ENCODE results near the gene PSMA2. TPM values are rescaled to one million over a fixed set of nuclear protein-coding genes. Genes with fewer than 3 reads are reported as not detected.

The PSMA2 gene
- polyA plus RNA-seq = 100 to 1,000 TPM in 1 of 3 donors, 10 to 100 TPM in 2; 61.1 to 124 (median 95.5) TPM

- peak within 1 kb of the TSS; percentile 43 for H3K27ac ChIP-seq (ENCODE audit: low read depth, low read length)
- 0 to 1% (median 0%) methylated on average over 56 of the region's 56 CpGs for WGBS, 3 donors
These were observed at the start of gene PSMA2, which contains the start of gene MRPL32 for GRCh38 chr7:42931834-42932651. TSS of gene PSMA2 (minus strand) at chr7:42932174. CDS start at chr7:42932158, 16 bp downstream. TSS of gene MRPL32 (plus strand) at chr7:42932376. CDS start at chr7:42932387, 11 bp downstream.

- 87 to 94% (median 88%) methylated on average over 1 of the region's 1 CpG for WGBS, 3 donors
- H3K27ac ChIP-seq (ENCODE audit: low read depth, low read length) = no peak overlapping the region
These were observed 49.6 kb upstream of the PSMA2 start for GRCh38 chr7:42981601-42982000.

GRCh38 chr7:42980514-42980913 lies 48.5 kb upstream of the PSMA2 start:
- WGBS, 3 donors = 75 to 86% (median 79%) methylated on average over 3 of the region's 3 CpGs
- no peak overlapping the region for H3K27ac ChIP-seq (ENCODE audit: low read depth, low read length)

GRCh38 chr7:42980084-42980483 lies 48.1 kb upstream of the PSMA2 start:
- H3K27ac ChIP-seq (ENCODE audit: low read depth, low read length) = no peak overlapping the region
- WGBS, 3 donors = 46 to 89% (median 70%) methylated on average over 2 of the region's 2 CpGs

- no peak overlapping the region for H3K27ac ChIP-seq (ENCODE audit: low read depth, low read length)
These were observed 46.5 kb upstream of the PSMA2 start for GRCh38 chr7:42978496-42978895.

GRCh38 chr7:42976371-42976770 lies 44.4 kb upstream of the PSMA2 start:
- WGBS, 3 donors = 90 to 95% (median 94%) methylated on average over 3 of the region's 3 CpGs
- no peak overlapping the region for H3K27ac ChIP-seq (ENCODE audit: low read depth, low read length)

- no peak overlapping the region for H3K27ac ChIP-seq (ENCODE audit: low read depth, low read length)
- 24 to 28% (median 25%) methylated on average over 5 of the region's 5 CpGs for WGBS, 3 donors
These were observed 40.9 kb upstream of the PSMA2 start for GRCh38 chr7:42972699-42973500.

GRCh38 chr7:42967391-42967790 lies 35.4 kb upstream of the PSMA2 start:
- 60 to 85% (median 79%) methylated on average over 2 of the region's 2 CpGs for WGBS, 3 donors
- no peak overlapping the region for H3K27ac ChIP-seq (ENCODE audit: low read depth, low read length)

GRCh38 chr7:42964849-42965805 lies 33.2 kb upstream of the PSMA2 start:
- no peak overlapping the region for H3K27ac ChIP-seq (ENCODE audit: low read depth, low read length)
- 49 to 64% (median 61%) methylated on average over 6 of the region's 6 CpGs for WGBS, 3 donors

- WGBS, 3 donors = 56 to 70% (median 66%) methylated on average over 2 of the region's 2 CpGs
- no peak overlapping the region for H3K27ac ChIP-seq (ENCODE audit: low read depth, low read length)
These were observed 32.3 kb upstream of the PSMA2 start for GRCh38 chr7:42964293-42964692.

- H3K27ac ChIP-seq (ENCODE audit: low read depth, low read length) = no peak overlapping the region
- WGBS, 3 donors = 35 to 57% (median 43%) methylated on average over 2 of the region's 2 CpGs
These were observed 29.2 kb upstream of the PSMA2 start for GRCh38 chr7:42961170-42961569.

GRCh38 chr7:42960762-42961161 lies 28.8 kb upstream of the PSMA2 start:
- no peak overlapping the region for H3K27ac ChIP-seq (ENCODE audit: low read depth, low read length)
- 60 to 69% (median 66%) methylated on average over 2 of the region's 2 CpGs for WGBS, 3 donors

- 79 to 87% (median 85%) methylated on average over 2 of the region's 2 CpGs for WGBS, 3 donors
- H3K27ac ChIP-seq (ENCODE audit: low read depth, low read length) = no peak overlapping the region
These were observed 27.6 kb upstream of the PSMA2 start for GRCh38 chr7:42959549-42959948.

GRCh38 chr7:42956062-42956461 lies 24.1 kb upstream of the PSMA2 start:
- H3K27ac ChIP-seq (ENCODE audit: low read depth, low read length) = no peak overlapping the region

GRCh38 chr7:42953994-42954393 lies 22.0 kb upstream of the PSMA2 start:
- WGBS, 3 donors = 77 to 84% (median 78%) methylated on average over 4 of the region's 4 CpGs
- H3K27ac ChIP-seq (ENCODE audit: low read depth, low read length) = no peak overlapping the region

GRCh38 chr7:42952328-42952727 lies 20.4 kb upstream of the PSMA2 start:
- no peak overlapping the region for H3K27ac ChIP-seq (ENCODE audit: low read depth, low read length)
- 60 to 83% (median 77%) methylated on average over 4 of the region's 4 CpGs for WGBS, 3 donors

GRCh38 chr7:42950417-42950816 lies 18.4 kb upstream of the PSMA2 start:
- no peak overlapping the region for H3K27ac ChIP-seq (ENCODE audit: low read depth, low read length)
- 55 to 65% (median 62%) methylated on average over 3 of the region's 3 CpGs for WGBS, 3 donors

GRCh38 chr7:42947521-42947920 lies 15.5 kb upstream of the PSMA2 start:
- WGBS, 3 donors = 64 to 81% (median 80%) methylated on average over 2 of the region's 2 CpGs
- H3K27ac ChIP-seq (ENCODE audit: low read depth, low read length) = no peak overlapping the region

GRCh38 chr7:42946627-42946950 lies 14.6 kb upstream of the PSMA2 start:
- WGBS, 3 donors = 94 to 99% (median 95%) methylated on average over 2 of the region's 2 CpGs
- no peak overlapping the region for H3K27ac ChIP-seq (ENCODE audit: low read depth, low read length)

Data from adipose tissue (tissue), 3 donors.